PC-3 (cell line): ENCODE data around the gene GPR12.

Experiments used
- EZH2 ChIP-seq: fragments of 300-600 bp; sonication (generic); IDR thresholded peaks from one replicate; pipeline ENCODE4 v1.6.1; 2017; ENCODE audit warnings: antibody characterized with exemption, mild to moderate bottlenecking, low read length; ENCODE audit not compliant: unreplicated experiment
- EZH2phosphoT487 ChIP-seq: fragments of 300-600 bp; sonication (generic); IDR thresholded peaks from 2 replicates; pipeline ENCODE4 v1.6.1; 2018; ENCODE audit warnings: mild to moderate bottlenecking, antibody characterized with exemption, low read length, borderline replicate concordance
- TF ChIP-seq, protein P1 (sequence below): fragments of 300-600 bp; sonication (generic); conservative IDR thresholded peaks from 2 replicates; pipeline ENCODE4 v1.5.1; 2017; ENCODE audit warnings: antibody characterized with exemption, low read depth, mild to moderate bottlenecking, low read length

DNA sequence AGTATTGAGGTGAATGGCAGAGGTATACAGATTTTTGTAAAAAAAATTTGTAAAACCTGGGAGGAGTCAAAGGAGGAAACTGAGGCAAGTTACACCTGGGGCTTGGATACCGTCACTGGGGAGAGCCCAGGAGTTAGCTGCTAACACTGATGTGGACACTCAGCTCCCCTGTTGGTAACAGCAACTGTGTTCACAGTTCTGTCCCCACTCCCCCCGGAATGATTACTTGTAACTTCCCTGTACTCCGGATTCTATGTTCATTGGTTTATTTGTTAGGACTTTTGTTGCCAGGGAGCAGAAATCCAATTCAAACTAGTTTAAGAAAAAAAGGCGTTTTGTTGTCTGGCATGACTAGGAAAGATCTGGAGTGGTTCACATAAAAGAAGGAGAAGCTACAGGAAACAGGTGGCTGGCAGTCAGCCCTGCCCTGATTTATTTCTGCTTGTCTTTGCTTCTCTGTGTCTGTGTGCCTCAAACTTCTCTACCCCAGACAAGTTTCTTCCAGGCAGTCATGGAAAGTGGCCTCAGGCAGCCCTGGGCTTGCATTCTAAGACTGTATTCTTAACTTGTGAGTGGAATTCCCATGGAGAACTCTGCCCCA is 2.3 kb upstream of the GPR12 start:
- TF ChIP-seq, protein P1, sequence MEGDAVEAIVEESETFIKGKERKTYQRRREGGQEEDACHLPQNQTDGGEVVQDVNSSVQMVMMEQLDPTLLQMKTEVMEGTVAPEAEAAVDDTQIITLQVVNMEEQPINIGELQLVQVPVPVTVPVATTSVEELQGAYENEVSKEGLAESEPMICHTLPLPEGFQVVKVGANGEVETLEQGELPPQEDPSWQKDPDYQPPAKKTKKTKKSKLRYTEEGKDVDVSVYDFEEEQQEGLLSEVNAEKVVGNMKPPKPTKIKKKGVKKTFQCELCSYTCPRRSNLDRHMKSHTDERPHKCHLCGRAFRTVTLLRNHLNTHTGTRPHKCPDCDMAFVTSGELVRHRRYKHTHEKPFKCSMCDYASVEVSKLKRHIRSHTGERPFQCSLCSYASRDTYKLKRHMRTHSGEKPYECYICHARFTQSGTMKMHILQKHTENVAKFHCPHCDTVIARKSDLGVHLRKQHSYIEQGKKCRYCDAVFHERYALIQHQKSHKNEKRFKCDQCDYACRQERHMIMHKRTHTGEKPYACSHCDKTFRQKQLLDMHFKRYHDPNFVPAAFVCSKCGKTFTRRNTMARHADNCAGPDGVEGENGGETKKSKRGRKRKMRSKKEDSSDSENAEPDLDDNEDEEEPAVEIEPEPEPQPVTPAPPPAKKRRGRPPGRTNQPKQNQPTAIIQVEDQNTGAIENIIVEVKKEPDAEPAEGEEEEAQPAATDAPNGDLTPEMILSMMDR = no peak
- no peak for TF ChIP-seq EZH2
- no peak for TF ChIP-seq EZH2phosphoT487
